GM19395 (cell line): ENCODE data around the gene SCRN2.
A peak's percentile ranks its signal among the peaks of the same experiment; 100 is the strongest.

Experiments used
- ATAC-seq: cut with Tn5 transposase; IDR thresholded peaks from one replicate; pipeline ENCODE4 v1.9.1; 2021; ENCODE audit warnings: mild to moderate bottlenecking, moderate library complexity; ENCODE audit not compliant: unreplicated experiment

SCRN2 gene

GRCh38 chr17:47847341-47848197 is 6.5 kb upstream of the SCRN2 start:
- no peak for ATAC-seq

- ATAC-seq, result no peak
These were observed 5.8 kb upstream of the SCRN2 start for GRCh38 chr17:47846716-47847340.

- ATAC-seq, result no peak
These were observed 4.6 kb upstream of the SCRN2 start for GRCh38 chr17:47845716-47846075.

GRCh38 chr17:47844814-47845715 is 4.0 kb upstream of the SCRN2 start:
- no peak for ATAC-seq

GRCh38 chr17:47844227-47844626 is 3.2 kb upstream of the SCRN2 start:
- ATAC-seq, result no peak

GRCh38 chr17:47843391-47843730 is 2.3 kb upstream of the SCRN2 start:
- ATAC-seq, result no peak

GRCh38 chr17:47841488-47842291 is 617 bp upstream of the SCRN2 start:
- no peak for ATAC-seq

GRCh38 chr17:47840001-47840741 is 902 bp downstream of the SCRN2 start:
- ATAC-seq, result no peak

- no peak for ATAC-seq
These were observed 2.0 kb downstream of the SCRN2 start for GRCh38 chr17:47839071-47839470.

- ATAC-seq, result no peak
These were observed 2.4 kb downstream of the SCRN2 start for GRCh38 chr17:47838636-47839035.

- ATAC-seq, result no peak
These were observed 3.6 kb downstream of the SCRN2 start for GRCh38 chr17:47837401-47838039.

GRCh38 chr17:47836601-47837000 is 4.5 kb downstream of the SCRN2 start:
- ATAC-seq, result no peak

- no peak for ATAC-seq
These were observed 6.3 kb downstream of the SCRN2 start for GRCh38 chr17:47834756-47835155.

- ATAC-seq, result no peak
These were observed 9.1 kb downstream of the SCRN2 start for GRCh38 chr17:47831934-47832327.

GRCh38 chr17:47831003-47831933 is 9.8 kb downstream of the SCRN2 start, which contains the start of the genes LRRC46 and MRPL10:
Gene LRRC46, plus strand, starts transcription at chr17:47831670. Its CDS starts 320 bp downstream, at chr17:47831990.
Gene MRPL10, minus strand, starts transcription at chr17:47831541. Its CDS starts 30 bp downstream, at chr17:47831511.
- peak; percentile 81 for ATAC-seq

GRCh38 chr17:47830396-47831002 is 10.6 kb downstream of the SCRN2 start:
- no peak for ATAC-seq

- ATAC-seq, result no peak
These were observed 11.2 kb downstream of the SCRN2 start for GRCh38 chr17:47829870-47830269.

GRCh38 chr17:47823519-47823918 is 17.6 kb downstream of the SCRN2 start:
- ATAC-seq, result no peak
